Fibroblast of lung (primary cell): ENCODE results near the gene RAPGEF5. TPM values are rescaled to one million over a fixed set of nuclear protein-coding genes. Genes with fewer than 3 reads are reported as not detected.

ENCODE experiments used
- DNase-seq, 2 donors: peaks; one replicate each; pipeline versions ENCODE4 v3.0.0 to v3.0.0-alpha.2; 2010; ENCODE audit warnings: low read depth in 2 of 2
- H2AFZ ChIP-seq: 2 replicates; pipeline ENCODE4 v1.5.1; 2012; ENCODE audit warnings: low read length, control low read depth, inconsistent platforms
- H3K27ac ChIP-seq: 2 replicates; pipeline ENCODE4 v1.5.1; 2011; ENCODE audit warnings: low read length, control low read depth; ENCODE audit not compliant: insufficient read depth
- H3K27me3 ChIP-seq: 2 replicates; pipeline ENCODE4 v1.5.1; 2011; ENCODE audit warnings: mild to moderate bottlenecking, low read length; ENCODE audit not compliant: control insufficient read depth, insufficient read depth
- H3K36me3 ChIP-seq: 2 replicates; pipeline ENCODE4 v1.5.1; 2011; ENCODE audit warnings: low read length; ENCODE audit not compliant: control insufficient read depth, insufficient read depth
- H3K4me1 ChIP-seq: 2 replicates; pipeline ENCODE4 v1.5.1; 2011; ENCODE audit warnings: low read length; ENCODE audit not compliant: control insufficient read depth, insufficient read depth; ENCODE audit errors: extremely low read depth
- H3K4me2 ChIP-seq: 2 replicates; pipeline ENCODE4 v1.5.1; 2011; ENCODE audit warnings: low read length, control low read depth; ENCODE audit not compliant: insufficient read depth; ENCODE audit errors: extremely low read depth
- H3K4me3 ChIP-seq, 4 experiments: fragments of 200-600 bp in 1 of 4; sonication (generic) in 1 of 4; replicated peaks in 1 of 4; 2 replicates each; pipeline ENCODE4 v1.5.1; 2011 to 2016; ENCODE audit warnings: low read length in 4 of 4, low read depth in 3 of 4, mild to moderate bottlenecking in 3 of 4, control low read depth in 2 of 4, inconsistent platforms in 1 of 4, mixed read lengths in 1 of 4; ENCODE audit not compliant: insufficient read depth in 1 of 4; ENCODE audit errors: control extremely low read depth in 1 of 4
- H3K79me2 ChIP-seq: 2 replicates; pipeline ENCODE4 v1.5.1; 2012; ENCODE audit warnings: mild to moderate bottlenecking, low read length, inconsistent platforms; ENCODE audit not compliant: control insufficient read depth, insufficient read depth
- H3K9ac ChIP-seq: 2 replicates; pipeline ENCODE4 v1.5.1; 2011; ENCODE audit warnings: mild to moderate bottlenecking, low read length, control low read depth; ENCODE audit not compliant: insufficient read depth
- H3K9me3 ChIP-seq: 2 replicates; pipeline ENCODE4 v1.5.1; 2012; ENCODE audit warnings: low read depth, low read length; ENCODE audit not compliant: control insufficient read depth, insufficient read depth
- H4K20me1 ChIP-seq: 2 replicates; pipeline ENCODE4 v1.5.1; 2011; ENCODE audit warnings: low read length; ENCODE audit not compliant: control insufficient read depth, insufficient read depth; ENCODE audit errors: extremely low read depth
- CTCF ChIP-seq, 2 donors: IDR thresholded peaks in 1 of 2; conservative IDR thresholded peaks in 1 of 2; 1 replicate in 1 of 2; 2 replicates in 1 of 2; pipeline ENCODE4 v1.5.1; 2011 to 2012; ENCODE audit warnings: low read length in 2 of 2, control low read depth in 1 of 2, inconsistent platforms in 1 of 2, low read depth in 1 of 2, mild to moderate bottlenecking in 1 of 2
- EZH2 ChIP-seq: IDR thresholded peaks from 2 replicates; pipeline ENCODE4 v1.5.1; 2012; ENCODE audit warnings: low read length, control low read depth, mild to moderate bottlenecking; ENCODE audit errors: missing control alignments
- polyA plus RNA-seq, 2 donors: library from polyadenylated mRNA; depleted of rRNA in 1 of 2; stranded (reverse) in 1 of 2; unstranded in 1 of 2; fragments of >200 nt; gene quantifications; 2 replicates each; pipeline ENCODE4 v1.2.1, GENCODE V29; 2011 to 2012; ENCODE audit warnings: missing spikeins in 1 of 2
- total RNA-seq: library from RNA; depleted of rRNA; stranded (reverse); fragments of >200 nt; gene quantifications from 2 replicates; pipeline ENCODE4 v1.2.1, GENCODE V29; 2014

The RAPGEF5 gene
- total and polyA plus RNA-seq, 2 donors (not counting 1 experiment from before 2014, with no cell fraction given) = 1.4 to 1.5 TPM

GRCh38 chr7:22271311-22271710, 85.6 kb downstream of the RAPGEF5 start:
- Histone ChIP-seq H3K36me3 (no peaks in the 10 kb centered on the region), H3K4me2 (no peak overlapping the region), H3K4me3 (no peak overlapping the region), H2AFZ (no peak overlapping the region), H3K9me3 (no peaks in the 10 kb centered on the region), H3K27ac (no peak overlapping the region), H3K27me3 (no peaks in the 10 kb centered on the region), H3K9ac (no peak overlapping the region), H3K79me2 (no peaks in the 10 kb centered on the region), H4K20me1 (no peaks in the 10 kb centered on the region), H3K4me1 (no peaks in the 10 kb centered on the region)
- no peak for TF ChIP-seq EZH2
- no peak for TF ChIP-seq CTCF (conservative IDR thresholded peaks at IDR 0.05 in 1 of 2, IDR thresholded peaks at IDR 0.05 in 1 of 2; ENCODE audit: low read depth in 1 of 2, low read length in 2 of 2)
- no peak for DNase-seq

- no peak overlapping the region for H3K9ac ChIP-seq
- H3K27me3 ChIP-seq = no peaks in the 10 kb centered on the region
- H3K4me2 ChIP-seq = no peak overlapping the region
- H3K9me3 ChIP-seq = no peaks in the 10 kb centered on the region
- no peak overlapping the region for H3K27ac ChIP-seq
- no peaks in the 10 kb centered on the region for H3K79me2 ChIP-seq
- no peak for TF ChIP-seq CTCF (conservative IDR thresholded peaks at IDR 0.05 in 1 of 2, IDR thresholded peaks at IDR 0.05 in 1 of 2; ENCODE audit: low read depth in 1 of 2, low read length in 2 of 2)
- no peak for TF ChIP-seq EZH2
- H4K20me1 ChIP-seq = no peaks in the 10 kb centered on the region
- H3K4me3 ChIP-seq = no peak overlapping the region
- DNase-seq = peak in 1 of 2 donors; percentile 2
- H3K4me1 ChIP-seq = no peaks in the 10 kb centered on the region
- no peak overlapping the region for H2AFZ ChIP-seq
- no peaks in the 10 kb centered on the region for H3K36me3 ChIP-seq
Observed at GRCh38 chr7:22270371-22270770, 86.6 kb downstream of the RAPGEF5 start.

GRCh38 chr7:22269963-22270362, 87.0 kb downstream of the RAPGEF5 start:
- no peak for DNase-seq
- Histone ChIP-seq H2AFZ (no peak overlapping the region), H3K27me3 (no peaks in the 10 kb centered on the region), H3K9ac (no peak overlapping the region), H3K36me3 (no peaks in the 10 kb centered on the region), H3K79me2 (no peaks in the 10 kb centered on the region), H3K4me2 (no peak overlapping the region), H3K27ac (no peak overlapping the region), H3K9me3 (no peaks in the 10 kb centered on the region), H4K20me1 (no peaks in the 10 kb centered on the region), H3K4me1 (no peaks in the 10 kb centered on the region), H3K4me3 (no peak overlapping the region)
- no peak for TF ChIP-seq CTCF (conservative IDR thresholded peaks at IDR 0.05 in 1 of 2, IDR thresholded peaks at IDR 0.05 in 1 of 2; ENCODE audit: low read depth in 1 of 2, low read length in 2 of 2)
- no peak for TF ChIP-seq EZH2
